ENCODE measurements around the gene LONP2. TPM values are rescaled to one million over a fixed set of nuclear protein-coding genes. Genes with fewer than 3 reads are reported as not detected.
A peak's percentile ranks its signal among the peaks of the same experiment; 100 is the strongest.

The LONP2 gene
- total and polyA plus RNA-seq, 2 of the 13 experiments (the other 11 are each of a cell fraction or from before 2014, with no cell fraction given) = 39.2 to 63.3 TPM

DNA sequence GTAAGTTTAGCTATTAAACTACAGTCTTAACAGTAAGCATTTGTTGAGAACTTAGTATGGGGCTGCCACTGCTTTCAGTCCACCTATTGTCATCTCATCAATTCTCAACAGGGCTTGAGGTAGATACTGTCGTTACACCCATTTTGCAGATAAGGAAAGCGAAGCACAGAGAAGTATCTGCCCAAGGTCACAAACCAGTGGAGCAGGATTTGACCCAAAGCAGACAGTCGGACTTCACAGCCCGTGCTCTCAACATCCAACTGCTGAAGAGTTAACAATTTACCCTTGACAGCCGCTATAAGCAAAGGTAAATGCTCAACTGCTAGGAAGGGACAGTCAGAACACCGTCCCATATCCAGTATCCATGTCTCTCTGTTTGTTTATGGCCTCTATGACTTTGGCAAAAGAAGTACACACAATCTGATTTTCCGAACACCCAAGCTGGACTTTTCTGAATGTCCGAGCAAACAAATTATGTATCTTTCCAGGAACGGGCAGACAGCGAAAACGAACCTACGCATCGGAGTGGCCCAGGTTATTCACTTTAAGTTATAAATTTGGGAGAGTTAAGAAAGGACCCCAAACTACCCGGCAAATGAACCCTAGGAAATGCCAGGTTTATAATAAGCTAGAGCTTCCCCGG, 139.9 kb downstream of the LONP2 start (continued):
- TF ChIP-seq, protein P1, sequence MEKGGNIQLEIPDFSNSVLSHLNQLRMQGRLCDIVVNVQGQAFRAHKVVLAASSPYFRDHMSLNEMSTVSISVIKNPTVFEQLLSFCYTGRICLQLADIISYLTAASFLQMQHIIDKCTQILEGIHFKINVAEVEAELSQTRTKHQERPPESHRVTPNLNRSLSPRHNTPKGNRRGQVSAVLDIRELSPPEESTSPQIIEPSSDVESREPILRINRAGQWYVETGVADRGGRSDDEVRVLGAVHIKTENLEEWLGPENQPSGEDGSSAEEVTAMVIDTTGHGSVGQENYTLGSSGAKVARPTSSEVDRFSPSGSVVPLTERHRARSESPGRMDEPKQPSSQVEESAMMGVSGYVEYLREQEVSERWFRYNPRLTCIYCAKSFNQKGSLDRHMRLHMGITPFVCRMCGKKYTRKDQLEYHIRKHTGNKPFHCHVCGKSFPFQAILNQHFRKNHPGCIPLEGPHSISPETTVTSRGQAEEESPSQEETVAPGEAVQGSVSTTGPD (CRISPR knock-in tag; IDR thresholded peaks at IDR 0.05) = 0 out of 2 replicates have a peak, but pooled peaks have one; percentile 30
- TF ChIP-seq CHD4 (IDR thresholded peaks at IDR 0.05; ENCODE audit: borderline replicate concordance, low read length) (peak; percentile 88), POLR2G (IDR thresholded peaks at IDR 0.05; ENCODE audit: low read depth, low read length) (peak; percentile 55; the same call in 1 of the 2 replicates), POLR2AphosphoS2 (IDR thresholded peaks at IDR 0.05; ENCODE audit: low read depth, low read length) (no peak), MAFG (CRISPR knock-in tag; IDR thresholded peaks at IDR 0.05) (no peak), NR2F6 (IDR thresholded peaks at IDR 0.05) (0 out of 2 replicates have a peak, but pooled peaks have one; percentile 13), NR2F6 (CRISPR knock-in tag; IDR thresholded peaks at IDR 0.05) (no peak), DMAP1 (CRISPR knock-in tag; IDR thresholded peaks at IDR 0.05) (0 out of 2 replicates have a peak, but pooled peaks have one; percentile 16), ZMYM3 (CRISPR knock-in tag; IDR thresholded peaks at IDR 0.05) (peak; percentile 99), ZNF138 (CRISPR knock-in tag; IDR thresholded peaks at IDR 0.05; ENCODE audit: low read depth) (0 out of 2 replicates have a peak, but pooled peaks have one; percentile 58), GFI1 (CRISPR knock-in tag; IDR thresholded peaks at IDR 0.05; ENCODE audit: borderline replicate concordance) (0 out of 2 replicates have a peak, but pooled peaks have one; percentile 35), EP300 (IDR thresholded peaks at IDR 0.05; ENCODE audit: low read depth in 2 of 2, low read length in 2 of 2) (no peak), EP300 (CRISPR knock-in tag; IDR thresholded peaks at IDR 0.05; ENCODE audit: borderline replicate concordance) (peak; percentile 7; the same call in 1 of the 2 replicates)
- TF ChIP-seq, protein P2, sequence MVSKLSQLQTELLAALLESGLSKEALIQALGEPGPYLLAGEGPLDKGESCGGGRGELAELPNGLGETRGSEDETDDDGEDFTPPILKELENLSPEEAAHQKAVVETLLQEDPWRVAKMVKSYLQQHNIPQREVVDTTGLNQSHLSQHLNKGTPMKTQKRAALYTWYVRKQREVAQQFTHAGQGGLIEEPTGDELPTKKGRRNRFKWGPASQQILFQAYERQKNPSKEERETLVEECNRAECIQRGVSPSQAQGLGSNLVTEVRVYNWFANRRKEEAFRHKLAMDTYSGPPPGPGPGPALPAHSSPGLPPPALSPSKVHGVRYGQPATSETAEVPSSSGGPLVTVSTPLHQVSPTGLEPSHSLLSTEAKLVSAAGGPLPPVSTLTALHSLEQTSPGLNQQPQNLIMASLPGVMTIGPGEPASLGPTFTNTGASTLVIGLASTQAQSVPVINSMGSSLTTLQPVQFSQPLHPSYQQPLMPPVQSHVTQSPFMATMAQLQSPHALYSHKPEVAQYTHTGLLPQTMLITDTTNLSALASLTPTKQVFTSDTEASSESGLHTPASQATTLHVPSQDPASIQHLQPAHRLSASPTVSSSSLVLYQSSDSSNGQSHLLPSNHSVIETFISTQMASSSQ (IDR thresholded peaks at IDR 0.05; ENCODE audit: low read depth) = no peak
- TF ChIP-seq, protein P2 (CRISPR knock-in tag; IDR thresholded peaks at IDR 0.05; ENCODE audit: borderline replicate concordance) = 0 out of 2 replicates have a peak, but pooled peaks have one; percentile 19
- TF ChIP-seq, protein P3, sequence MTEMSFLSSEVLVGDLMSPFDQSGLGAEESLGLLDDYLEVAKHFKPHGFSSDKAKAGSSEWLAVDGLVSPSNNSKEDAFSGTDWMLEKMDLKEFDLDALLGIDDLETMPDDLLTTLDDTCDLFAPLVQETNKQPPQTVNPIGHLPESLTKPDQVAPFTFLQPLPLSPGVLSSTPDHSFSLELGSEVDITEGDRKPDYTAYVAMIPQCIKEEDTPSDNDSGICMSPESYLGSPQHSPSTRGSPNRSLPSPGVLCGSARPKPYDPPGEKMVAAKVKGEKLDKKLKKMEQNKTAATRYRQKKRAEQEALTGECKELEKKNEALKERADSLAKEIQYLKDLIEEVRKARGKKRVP (CRISPR knock-in tag; IDR thresholded peaks at IDR 0.05) = 0 out of 4 replicates have a peak, but pooled peaks of 1 of the 2 experiments have one; percentile 15
- TF ChIP-seq, protein P4, sequence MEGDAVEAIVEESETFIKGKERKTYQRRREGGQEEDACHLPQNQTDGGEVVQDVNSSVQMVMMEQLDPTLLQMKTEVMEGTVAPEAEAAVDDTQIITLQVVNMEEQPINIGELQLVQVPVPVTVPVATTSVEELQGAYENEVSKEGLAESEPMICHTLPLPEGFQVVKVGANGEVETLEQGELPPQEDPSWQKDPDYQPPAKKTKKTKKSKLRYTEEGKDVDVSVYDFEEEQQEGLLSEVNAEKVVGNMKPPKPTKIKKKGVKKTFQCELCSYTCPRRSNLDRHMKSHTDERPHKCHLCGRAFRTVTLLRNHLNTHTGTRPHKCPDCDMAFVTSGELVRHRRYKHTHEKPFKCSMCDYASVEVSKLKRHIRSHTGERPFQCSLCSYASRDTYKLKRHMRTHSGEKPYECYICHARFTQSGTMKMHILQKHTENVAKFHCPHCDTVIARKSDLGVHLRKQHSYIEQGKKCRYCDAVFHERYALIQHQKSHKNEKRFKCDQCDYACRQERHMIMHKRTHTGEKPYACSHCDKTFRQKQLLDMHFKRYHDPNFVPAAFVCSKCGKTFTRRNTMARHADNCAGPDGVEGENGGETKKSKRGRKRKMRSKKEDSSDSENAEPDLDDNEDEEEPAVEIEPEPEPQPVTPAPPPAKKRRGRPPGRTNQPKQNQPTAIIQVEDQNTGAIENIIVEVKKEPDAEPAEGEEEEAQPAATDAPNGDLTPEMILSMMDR (CRISPR knock-in tag; IDR thresholded peaks at IDR 0.05) = no peak
- TF ChIP-seq, protein P5, sequence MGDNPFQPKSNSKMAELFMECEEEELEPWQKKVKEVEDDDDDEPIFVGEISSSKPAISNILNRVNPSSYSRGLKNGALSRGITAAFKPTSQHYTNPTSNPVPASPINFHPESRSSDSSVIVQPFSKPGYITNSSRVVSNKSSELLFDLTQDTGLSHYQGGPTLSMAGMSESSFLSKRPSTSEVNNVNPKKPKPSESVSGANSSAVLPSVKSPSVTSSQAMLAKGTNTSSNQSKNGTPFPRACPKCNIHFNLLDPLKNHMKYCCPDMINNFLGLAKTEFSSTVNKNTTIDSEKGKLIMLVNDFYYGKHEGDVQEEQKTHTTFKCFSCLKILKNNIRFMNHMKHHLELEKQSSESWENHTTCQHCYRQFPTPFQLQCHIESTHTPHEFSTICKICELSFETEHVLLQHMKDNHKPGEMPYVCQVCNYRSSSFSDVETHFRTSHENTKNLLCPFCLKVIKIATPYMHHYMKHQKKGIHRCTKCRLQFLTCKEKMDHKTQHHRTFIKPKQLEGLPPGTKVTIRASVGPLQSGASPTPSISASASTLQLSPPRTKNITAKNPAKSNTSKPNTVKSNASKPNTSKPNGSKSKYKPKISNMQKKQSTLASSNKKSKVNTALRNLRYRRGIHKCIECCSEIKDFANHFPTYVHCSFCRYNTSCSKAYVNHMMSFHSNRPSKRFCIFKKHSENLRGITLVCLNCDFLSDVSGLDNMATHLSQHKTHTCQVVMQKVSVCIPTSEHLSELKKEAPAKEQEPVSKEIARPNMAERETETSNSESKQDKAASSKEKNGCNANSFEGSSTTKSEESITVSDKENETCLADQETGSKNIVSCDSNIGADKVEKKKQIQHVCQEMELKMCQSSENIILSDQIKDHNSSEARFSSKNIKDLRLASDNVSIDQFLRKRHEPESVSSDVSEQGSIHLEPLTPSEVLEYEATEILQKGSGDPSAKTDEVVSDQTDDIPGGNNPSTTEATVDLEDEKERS (CRISPR knock-in tag; IDR thresholded peaks at IDR 0.05) = peak; percentile 62; the same call in 1 of the 2 replicates
